GM18868 (cell line): ENCODE measurements around the gene RPS16.

Source experiments
- ATAC-seq: cut with Tn5 transposase; IDR thresholded peaks from one replicate; pipeline ENCODE4 v1.9.1; 2021; ENCODE audit warnings: mild to moderate bottlenecking, moderate library complexity; ENCODE audit not compliant: unreplicated experiment

Gene RPS16

GRCh38 chr19:39390451-39390750 lies 45.3 kb downstream of the RPS16 start:
- ATAC-seq: no peak

GRCh38 chr19:39389631-39390414 lies 45.9 kb downstream of the RPS16 start:
- no peak for ATAC-seq

- no peak for ATAC-seq
Measured at GRCh38 chr19:39388657-39389056, 47.1 kb downstream of the RPS16 start.

GRCh38 chr19:39386557-39386956 lies 49.2 kb downstream of the RPS16 start:
- no peak for ATAC-seq

GRCh38 chr19:39385629-39386411 lies 49.9 kb downstream of the RPS16 start:
- ATAC-seq: no peak

GRCh38 chr19:39384839-39385568 lies 50.7 kb downstream of the RPS16 start:
- ATAC-seq: no peak
